Omental fat pad (tissue), 4 donors: ENCODE results near the gene RIPOR3. TPM values are rescaled to one million over a fixed set of nuclear protein-coding genes. Genes with fewer than 3 reads are reported as not detected.
"Not testable (repeated sequence)": the region's sequence is repeated elsewhere in the genome, so short reads cannot be mapped to it uniquely, and the experiment has no call there.

Experiments used
- ATAC-seq: fragments of 150-250 bp; one replicate; pipeline ENCODE4 v1.9.1; 2016; ENCODE audit warnings: mild to moderate bottlenecking, moderate library complexity; ENCODE audit not compliant: low FRiP score
- DNase-seq: peaks from one replicate; pipeline ENCODE4 v3.0.0-alpha.2; 2019; ENCODE audit warnings: low spot score
- total RNA-seq, 4 donors: library from RNA; depleted of rRNA; stranded (reverse); fragments of >200 nt; gene quantifications; one replicate each; pipeline ENCODE4 v1.1.0, GENCODE V29; 2016
- TF ChIP-seq, protein P1 (sequence below), 3 donors: fragments of 450-650 bp; IDR thresholded peaks; one replicate each; pipeline ENCODE4 v1.5.1; 2016 to 2017; ENCODE audit warnings: antibody characterized with exemption in 3 of 3, mild to moderate bottlenecking in 3 of 3, moderate library complexity in 2 of 3

The RIPOR3 gene
- total RNA-seq, 4 donors from 2014 or later, result 7.8 to 81.8 (median 16.6) TPM

DNA sequence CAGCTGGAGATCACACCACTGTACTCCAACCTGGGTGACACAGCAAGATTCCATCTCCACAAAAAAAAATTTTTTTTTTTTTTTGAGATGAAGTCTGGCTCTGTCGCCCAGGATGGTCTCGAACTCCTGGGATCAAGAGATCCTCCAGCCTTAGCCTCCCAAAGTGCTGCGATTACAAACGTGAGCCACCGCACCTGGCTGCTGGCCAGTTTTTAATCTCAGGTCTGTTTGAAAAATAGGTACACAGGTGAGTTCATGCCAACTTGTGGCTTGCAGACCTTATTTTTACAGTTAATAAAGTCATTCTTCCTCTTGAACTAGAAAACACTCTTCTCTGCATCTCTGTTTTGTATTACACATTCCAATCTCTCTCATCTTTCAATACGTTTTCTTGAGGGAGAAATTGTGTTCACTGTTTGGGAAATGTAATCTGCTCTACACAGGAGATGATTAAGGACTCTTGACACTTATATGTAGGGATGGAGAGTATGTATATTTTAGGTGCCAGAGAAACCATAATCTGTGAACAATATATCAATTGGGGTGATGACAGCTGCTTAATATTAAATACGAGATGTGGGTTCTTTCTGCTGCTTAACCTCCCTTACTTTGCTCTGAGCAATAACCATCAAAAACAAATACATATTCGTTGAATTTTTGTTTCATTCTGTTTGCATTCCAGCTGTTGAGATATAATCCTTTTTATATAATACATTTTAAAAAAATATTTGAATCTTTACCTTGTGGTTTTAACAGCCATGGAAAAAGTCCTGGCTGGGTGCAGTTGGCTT is 17.7 kb upstream of the RIPOR3 start:
- ATAC-seq (no peak), DNase-seq (no peak)
- TF ChIP-seq, protein P1, sequence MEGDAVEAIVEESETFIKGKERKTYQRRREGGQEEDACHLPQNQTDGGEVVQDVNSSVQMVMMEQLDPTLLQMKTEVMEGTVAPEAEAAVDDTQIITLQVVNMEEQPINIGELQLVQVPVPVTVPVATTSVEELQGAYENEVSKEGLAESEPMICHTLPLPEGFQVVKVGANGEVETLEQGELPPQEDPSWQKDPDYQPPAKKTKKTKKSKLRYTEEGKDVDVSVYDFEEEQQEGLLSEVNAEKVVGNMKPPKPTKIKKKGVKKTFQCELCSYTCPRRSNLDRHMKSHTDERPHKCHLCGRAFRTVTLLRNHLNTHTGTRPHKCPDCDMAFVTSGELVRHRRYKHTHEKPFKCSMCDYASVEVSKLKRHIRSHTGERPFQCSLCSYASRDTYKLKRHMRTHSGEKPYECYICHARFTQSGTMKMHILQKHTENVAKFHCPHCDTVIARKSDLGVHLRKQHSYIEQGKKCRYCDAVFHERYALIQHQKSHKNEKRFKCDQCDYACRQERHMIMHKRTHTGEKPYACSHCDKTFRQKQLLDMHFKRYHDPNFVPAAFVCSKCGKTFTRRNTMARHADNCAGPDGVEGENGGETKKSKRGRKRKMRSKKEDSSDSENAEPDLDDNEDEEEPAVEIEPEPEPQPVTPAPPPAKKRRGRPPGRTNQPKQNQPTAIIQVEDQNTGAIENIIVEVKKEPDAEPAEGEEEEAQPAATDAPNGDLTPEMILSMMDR (IDR thresholded peaks at IDR 0.05), result no peak

DNA sequence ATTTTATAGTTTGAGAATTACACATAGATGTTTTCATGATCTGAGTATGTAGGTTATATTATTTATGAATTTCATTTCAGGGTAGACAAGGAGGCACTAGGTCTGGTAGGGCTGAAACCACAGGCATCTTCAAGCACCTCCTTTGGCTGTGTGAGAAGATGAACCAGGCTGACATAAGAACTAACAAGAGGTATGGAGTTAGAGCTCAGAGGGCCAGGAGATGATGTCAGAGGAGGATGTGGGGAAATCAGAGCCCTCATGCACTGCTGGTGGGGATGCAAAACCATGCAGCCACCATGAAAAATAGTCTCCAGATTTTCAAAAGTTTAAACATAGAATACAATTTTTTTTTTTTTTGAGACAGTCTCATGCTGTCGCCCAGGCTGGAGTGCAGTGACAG is 13.6 kb upstream of the RIPOR3 start:
- TF ChIP-seq, protein P1 (IDR thresholded peaks at IDR 0.05), result no peak
- ATAC-seq, result no peak
- DNase-seq, result no peak

DNA sequence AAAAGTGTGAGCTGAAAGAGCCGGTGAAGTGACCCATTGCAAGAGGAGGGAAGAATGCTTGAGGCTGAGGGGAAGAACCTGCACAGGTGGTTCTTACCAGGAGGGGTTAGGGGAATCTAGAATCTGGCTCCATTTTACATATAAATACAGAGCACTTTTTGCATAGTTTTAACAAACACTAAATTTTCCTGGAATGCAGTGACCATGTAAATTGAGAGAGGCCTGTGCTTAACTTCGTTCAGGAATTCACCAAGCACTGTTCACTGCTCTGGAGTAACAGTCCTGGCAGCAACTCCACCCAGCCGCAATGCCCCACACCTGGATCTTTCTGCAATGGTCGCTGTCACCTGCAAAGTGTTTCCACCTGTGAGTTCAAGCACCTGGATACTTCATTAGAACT is 13.2 kb upstream of the RIPOR3 start:
- no peak for ATAC-seq
- TF ChIP-seq, protein P1 (IDR thresholded peaks at IDR 0.05), result no peak
- DNase-seq, result no peak

DNA sequence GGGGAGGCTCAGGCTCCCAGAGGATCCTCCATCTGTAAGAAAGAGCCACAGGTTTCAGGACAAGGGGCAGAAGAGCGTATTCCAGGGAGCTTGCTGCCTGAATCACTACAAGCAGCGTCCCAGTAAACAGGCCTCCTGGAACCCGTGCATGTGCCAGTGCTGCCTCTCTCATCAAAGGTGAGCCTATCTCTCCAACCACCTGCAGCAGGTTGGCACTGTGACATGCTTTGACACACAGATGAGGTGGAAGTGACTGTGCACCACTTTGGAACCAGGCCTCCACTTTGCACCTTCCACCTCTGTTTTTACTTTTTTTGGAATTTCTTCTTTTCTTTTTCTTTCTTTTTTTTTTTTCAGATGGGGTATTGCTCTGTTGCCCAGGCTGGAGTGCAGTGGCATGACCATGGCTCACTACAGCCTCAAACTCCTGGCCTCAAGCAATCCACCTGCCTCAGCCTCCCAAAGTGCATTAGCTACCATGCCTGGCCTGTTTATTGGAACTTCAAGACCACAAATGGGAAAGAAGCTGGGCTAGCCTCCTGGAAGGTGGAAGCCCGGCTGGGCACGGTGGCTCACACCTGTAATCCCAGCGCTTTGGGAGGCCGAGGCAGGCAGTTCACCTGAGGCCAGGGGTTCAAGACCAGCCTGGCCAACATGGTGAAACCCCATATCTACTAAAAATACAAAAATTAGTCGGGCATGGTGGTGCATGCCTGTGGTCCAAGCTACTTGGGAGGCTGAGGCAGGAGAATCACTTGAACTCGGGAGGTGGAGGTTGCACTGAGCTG is 12.5 kb upstream of the RIPOR3 start:
- not testable (repeated sequence) for DNase-seq

DNA sequence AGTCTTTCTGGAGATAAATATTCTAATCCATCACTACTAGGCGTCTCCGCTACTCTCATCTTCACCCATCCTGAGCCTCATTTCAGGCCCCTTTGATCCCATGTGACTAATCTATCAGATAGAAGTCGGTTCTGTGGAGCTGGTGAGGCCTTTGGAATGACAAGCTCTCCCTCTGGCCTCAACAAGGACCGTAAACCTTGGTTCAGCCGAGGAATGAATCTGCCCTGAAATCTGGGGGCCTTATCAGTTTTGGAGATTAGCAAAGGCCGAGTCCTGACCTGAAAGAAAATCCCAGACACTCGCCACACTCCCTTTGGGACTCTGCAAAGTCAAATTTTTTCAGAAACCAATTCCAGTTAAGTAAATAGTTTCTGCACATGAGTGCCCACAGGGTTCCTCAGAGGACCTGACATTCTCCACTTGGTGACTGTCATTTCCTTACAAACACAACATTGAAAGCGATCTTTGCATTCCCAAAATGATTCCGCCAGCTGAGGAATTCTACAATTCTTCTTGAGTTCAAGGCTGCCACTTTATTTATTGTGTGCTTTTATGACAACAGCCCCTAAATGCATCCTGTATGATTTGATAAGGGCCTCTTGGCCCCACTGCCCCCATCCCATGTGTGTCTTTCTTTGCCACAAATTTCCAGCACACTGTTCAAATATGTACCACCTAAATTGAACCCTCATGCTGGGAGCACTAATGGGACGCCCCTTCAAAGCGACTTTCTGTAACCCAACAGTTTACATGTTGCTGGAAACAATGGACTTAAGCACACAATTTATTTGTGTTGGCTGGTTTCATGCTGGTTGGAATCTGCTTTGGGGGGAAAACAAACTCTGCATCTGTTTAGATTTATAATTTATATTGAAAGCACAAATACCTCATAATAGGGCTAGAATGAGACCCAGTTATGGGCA is 10.0 kb upstream of the RIPOR3 start:
- DNase-seq (no peak), ATAC-seq (no peak)
- TF ChIP-seq, protein P1 (IDR thresholded peaks at IDR 0.05), result no peak

More for the DNA sequence above, 12.5 kb upstream of the RIPOR3 start:
- ATAC-seq, result not testable (repeated sequence)

DNA sequence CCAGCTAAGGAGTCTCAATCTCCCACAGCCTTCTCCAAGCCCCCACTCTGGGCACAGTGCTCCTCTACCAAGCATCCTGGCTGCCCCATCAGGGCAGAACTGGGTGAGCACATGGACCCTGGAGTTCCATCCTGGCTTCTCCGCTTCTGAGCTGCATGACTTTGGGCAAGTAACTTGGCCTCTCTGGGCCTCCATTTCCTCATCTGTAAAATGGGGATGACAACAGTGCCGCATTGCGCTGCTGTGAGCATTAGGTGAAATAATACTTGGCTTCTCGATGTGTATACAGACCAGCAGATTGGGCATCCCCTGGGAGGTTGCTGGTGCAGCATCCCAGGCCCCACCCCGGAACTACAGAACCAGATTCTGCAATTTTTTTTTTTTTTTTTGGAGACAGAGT is 8.3 kb upstream of the RIPOR3 start:
- no peak for ATAC-seq
- TF ChIP-seq, protein P1 (IDR thresholded peaks at IDR 0.05), result no peak
- DNase-seq, result no peak

DNA sequence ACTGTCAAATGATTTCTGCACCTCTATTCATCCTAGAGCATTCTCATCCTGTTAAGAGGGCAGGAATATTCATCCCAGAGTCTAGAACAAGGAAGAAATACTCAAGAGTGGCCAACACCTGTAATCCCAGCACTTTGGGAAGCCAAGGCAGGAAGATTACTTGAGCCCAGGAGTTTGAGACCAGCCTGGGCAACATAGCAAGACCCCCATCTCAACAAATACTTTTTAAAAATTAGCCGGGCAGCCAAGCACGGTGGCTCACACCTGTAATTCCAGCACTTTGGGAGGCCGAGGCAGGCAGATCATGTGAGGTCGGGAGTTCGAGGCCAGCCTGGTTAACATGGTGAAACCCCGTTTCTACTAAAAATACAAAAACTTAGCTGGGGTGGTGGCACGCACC is 6.9 kb upstream of the RIPOR3 start:
- DNase-seq, ATAC-seq: not testable (repeated sequence)
